GM19395 (cell line): ENCODE measurements around the gene ACSF3.

ENCODE experiments used
- ATAC-seq: cut with Tn5 transposase; IDR thresholded peaks from one replicate; pipeline ENCODE4 v1.9.1; 2021; ENCODE audit warnings: mild to moderate bottlenecking, moderate library complexity; ENCODE audit not compliant: unreplicated experiment

The ACSF3 gene

GRCh38 chr16:89198417-89199240 is 105.0 kb downstream of the ACSF3 start:
- ATAC-seq, result no peak

GRCh38 chr16:89199241-89200123 is 105.8 kb downstream of the ACSF3 start:
- ATAC-seq, result no peak

GRCh38 chr16:89200124-89200849 is 106.6 kb downstream of the ACSF3 start, which contains the start of gene SLC22A31:
TSS of gene SLC22A31 (minus strand) at chr16:89200537. CDS start at chr16:89200501, 36 bp downstream.
- no peak for ATAC-seq

- ATAC-seq, result no peak
Observed at GRCh38 chr16:89200850-89201411, 107.3 kb downstream of the ACSF3 start.

GRCh38 chr16:89201439-89202377 is 108.1 kb downstream of the ACSF3 start:
- no peak for ATAC-seq

- ATAC-seq, result no peak
Observed at GRCh38 chr16:89202422-89203215, 109.0 kb downstream of the ACSF3 start.
